ENCODE data around the gene RFTN1. TPM values are rescaled to one million over a fixed set of nuclear protein-coding genes. Genes with fewer than 3 reads are reported as not detected.

RFTN1 gene
- polyA plus RNA-seq, 1 donor from 2014 or later: 43.1 TPM

DNA sequence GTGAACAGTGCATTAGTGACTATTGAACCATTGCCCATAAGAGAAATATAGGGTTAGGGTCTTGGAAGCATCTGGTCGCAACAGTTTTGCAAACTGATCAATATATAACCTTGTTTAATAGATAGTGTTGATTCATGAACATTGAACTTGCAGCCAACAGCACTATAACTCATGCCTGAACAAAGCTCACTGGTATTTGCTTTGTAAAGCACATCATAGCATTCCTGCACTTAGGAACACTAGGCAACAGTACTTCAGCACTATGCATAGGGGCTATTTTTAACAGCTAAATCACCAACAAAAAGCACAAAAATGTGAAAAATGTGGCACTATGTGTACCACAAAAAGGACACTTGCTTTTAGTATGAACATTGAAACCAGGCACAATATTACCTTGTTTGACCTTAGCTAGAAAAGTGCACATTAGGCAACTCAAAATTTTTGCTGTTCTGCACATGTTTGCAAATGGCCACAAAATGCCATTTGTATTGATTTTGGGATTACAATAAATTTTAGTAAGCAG is 180.5 kb downstream of the RFTN1 start:
- Mint-ChIP-seq H3K9me3 (peaks cover 6 to 9% (median 7%) of the 10 kb centered on the region in 3 donors), H3K36me3 (peaks cover 32% of the 10 kb centered on the region), H3K4me3 (no peak overlapping the region), H3K27ac (peak overlapping the region in 1 of 3 donors; percentile 31), H3K4me1 (peaks cover 3 to 7% (median 5%) of the 10 kb centered on the region in 3 donors), H3K27me3 (no peaks in the 10 kb centered on the region)

DNA sequence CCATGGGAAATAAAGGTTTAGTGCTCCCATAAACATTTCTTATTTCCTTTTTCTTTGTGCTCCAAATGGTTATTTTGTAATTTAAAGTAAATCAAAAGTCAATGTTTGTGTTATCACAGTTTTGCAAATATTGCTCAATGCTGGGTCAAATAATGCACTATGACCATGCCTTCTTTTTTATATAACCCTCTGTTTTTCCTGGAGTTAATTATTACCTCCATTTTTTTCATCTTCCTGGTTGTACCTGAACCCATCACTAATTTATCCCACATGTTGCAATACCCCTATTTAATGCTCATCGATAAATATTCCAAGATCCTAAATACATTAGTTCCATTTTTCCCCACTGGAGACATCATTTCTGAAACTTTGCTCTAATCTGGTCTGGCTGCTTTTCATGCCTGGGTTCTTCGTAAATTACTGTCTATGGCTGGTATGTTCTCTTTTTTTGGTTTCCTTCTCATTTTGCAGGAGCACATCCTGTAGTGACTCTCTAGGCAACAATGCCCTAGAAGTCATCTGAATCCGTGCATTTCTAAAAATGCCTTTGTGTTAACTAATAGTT is 182.1 kb downstream of the RFTN1 start:
- Mint-ChIP-seq H3K4me1 (peaks cover 0 to 4% (median 2%) of the 10 kb centered on the region in 3 donors), H3K4me3 (no peak overlapping the region), H3K9me3 (peaks cover 6 to 9% (median 7%) of the 10 kb centered on the region in 3 donors), H3K36me3 (peaks cover 38% of the 10 kb centered on the region), H3K27ac (peak overlapping the region in 1 of 3 donors; percentile 2), H3K27me3 (no peaks in the 10 kb centered on the region)

DNA sequence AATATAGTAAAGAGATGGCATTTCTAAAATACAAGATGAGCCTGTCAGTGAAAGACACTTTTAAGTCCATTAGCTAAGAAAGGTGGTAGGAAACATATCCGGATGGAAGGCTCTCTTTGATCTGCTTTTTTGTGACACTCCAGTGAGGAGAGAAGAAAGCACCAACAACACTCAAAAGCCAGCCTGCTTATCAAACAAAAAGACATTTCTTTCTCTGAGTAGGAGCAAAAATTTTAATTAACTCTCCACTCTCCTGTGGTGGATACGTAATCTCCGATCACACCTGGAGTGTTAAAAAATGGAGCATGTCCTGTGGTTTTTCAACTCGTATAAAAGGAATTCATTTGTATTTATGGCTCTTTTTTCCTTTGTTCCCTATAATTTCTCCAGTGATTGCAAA is 183.1 kb downstream of the RFTN1 start:
- H3K27me3 Mint-ChIP-seq: no peaks in the 10 kb centered on the region
- no peak overlapping the region for H3K4me3 Mint-ChIP-seq
- peaks cover 33% of the 10 kb centered on the region for H3K36me3 Mint-ChIP-seq
- H3K4me1 Mint-ChIP-seq: peaks cover 0 to 4% (median 2%) of the 10 kb centered on the region in 3 donors
- H3K27ac Mint-ChIP-seq: no peak overlapping the region
- H3K9me3 Mint-ChIP-seq: peaks cover 6 to 9% (median 7%) of the 10 kb centered on the region in 3 donors

DNA sequence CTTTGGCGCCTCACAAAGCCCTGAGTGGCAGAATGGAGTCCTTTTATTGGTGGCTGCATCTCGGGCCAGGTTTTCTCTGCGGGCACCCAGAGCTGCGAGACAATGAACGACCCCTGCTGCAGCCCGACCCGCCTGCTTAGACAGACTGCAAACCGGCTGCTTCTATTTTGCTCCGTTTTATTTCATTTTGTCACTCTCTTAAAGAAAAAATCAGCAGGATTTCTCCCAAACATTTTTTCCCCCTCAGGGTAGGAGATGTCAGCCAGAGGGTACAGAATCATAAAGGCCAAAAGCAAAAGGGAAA is 183.7 kb downstream of the RFTN1 start:
- peaks cover 0 to 4% (median 3%) of the 10 kb centered on the region in 3 donors for H3K4me1 Mint-ChIP-seq
- H3K27me3 Mint-ChIP-seq: no peaks in the 10 kb centered on the region
- H3K36me3 Mint-ChIP-seq: peaks cover 30% of the 10 kb centered on the region
- H3K27ac Mint-ChIP-seq: no peak overlapping the region
- peaks cover 6 to 9% (median 7%) of the 10 kb centered on the region in 3 donors for H3K9me3 Mint-ChIP-seq
- H3K4me3 Mint-ChIP-seq: no peak overlapping the region

DNA sequence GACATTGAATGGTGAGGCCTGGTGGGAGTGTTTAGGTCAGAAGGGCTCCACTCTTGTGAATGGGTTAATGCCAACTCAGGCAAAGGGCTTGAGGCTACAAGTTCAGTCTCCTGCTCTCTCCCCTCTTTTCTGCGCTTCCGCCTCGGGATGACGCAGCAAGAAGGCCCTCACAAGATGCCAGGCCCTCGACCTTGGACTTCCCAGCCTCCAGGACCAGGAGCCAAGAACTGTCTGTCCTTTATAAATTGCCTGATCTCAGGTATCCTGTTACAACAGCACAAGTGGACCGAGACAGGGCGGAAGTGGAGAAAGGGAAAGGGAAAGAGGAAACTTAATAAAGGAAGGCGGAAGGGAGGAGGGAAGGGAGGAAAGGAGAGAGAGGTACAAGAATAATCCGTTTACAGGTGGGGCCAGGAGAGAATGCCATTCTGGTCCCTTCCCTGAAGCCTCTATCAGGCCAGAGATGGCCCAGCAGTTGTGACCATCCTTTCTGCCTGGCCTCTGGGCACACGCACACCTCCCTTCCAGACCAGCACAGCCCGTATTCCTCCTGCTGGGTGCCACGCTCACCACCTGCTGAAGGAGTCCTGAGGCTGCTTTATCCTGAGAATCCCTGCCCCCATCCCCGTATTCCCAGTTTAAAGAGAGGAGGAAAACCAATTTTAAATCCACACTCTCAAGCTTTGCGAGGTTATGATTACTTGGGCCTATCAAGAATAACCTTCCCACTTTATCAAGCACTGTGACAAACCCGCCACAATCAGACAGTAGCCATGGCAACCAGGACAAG is 184.3 kb downstream of the RFTN1 start:
- Mint-ChIP-seq H3K9me3 (peaks cover 6 to 9% (median 7%) of the 10 kb centered on the region in 3 donors), H3K27me3 (no peaks in the 10 kb centered on the region)

DNA sequence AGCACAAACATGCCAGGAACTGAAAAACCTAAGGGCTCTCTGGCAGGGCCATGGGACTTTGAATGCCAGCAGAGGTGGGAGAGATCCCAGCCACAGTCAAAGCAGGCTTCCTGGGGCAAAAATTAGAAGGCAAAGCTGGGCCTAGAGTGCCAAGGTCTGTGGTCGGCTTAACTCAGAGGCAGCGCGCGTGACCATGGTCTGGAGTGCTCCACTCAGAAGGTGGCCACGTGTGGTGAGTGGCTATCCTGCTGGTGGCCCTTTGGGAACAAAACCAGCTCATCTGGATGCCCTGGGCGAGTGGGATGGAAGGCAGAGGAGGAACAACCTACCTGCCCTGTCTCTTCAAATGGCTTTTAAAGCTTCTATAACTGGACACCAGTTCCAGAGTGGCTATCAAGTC is 185.4 kb downstream of the RFTN1 start:
- no peaks in the 10 kb centered on the region for H3K27me3 Mint-ChIP-seq
- peaks cover 0 to 3% (median 0%) of the 10 kb centered on the region in 3 donors for H3K4me1 Mint-ChIP-seq
- peaks cover 6 to 9% (median 7%) of the 10 kb centered on the region in 3 donors for H3K9me3 Mint-ChIP-seq
- no peak overlapping the region for H3K27ac Mint-ChIP-seq
- no peak overlapping the region for H3K4me3 Mint-ChIP-seq
- peaks cover 26% of the 10 kb centered on the region for H3K36me3 Mint-ChIP-seq

More for the DNA sequence above, 184.3 kb downstream of the RFTN1 start:
- peaks cover 27% of the 10 kb centered on the region for H3K36me3 Mint-ChIP-seq
- H3K4me1 Mint-ChIP-seq: peaks cover 0 to 3% (median 0%) of the 10 kb centered on the region in 3 donors
- H3K27ac Mint-ChIP-seq: no peak overlapping the region
- H3K4me3 Mint-ChIP-seq: peak overlapping the region in 2 of 4 donors; percentile 17 to 18

DNA sequence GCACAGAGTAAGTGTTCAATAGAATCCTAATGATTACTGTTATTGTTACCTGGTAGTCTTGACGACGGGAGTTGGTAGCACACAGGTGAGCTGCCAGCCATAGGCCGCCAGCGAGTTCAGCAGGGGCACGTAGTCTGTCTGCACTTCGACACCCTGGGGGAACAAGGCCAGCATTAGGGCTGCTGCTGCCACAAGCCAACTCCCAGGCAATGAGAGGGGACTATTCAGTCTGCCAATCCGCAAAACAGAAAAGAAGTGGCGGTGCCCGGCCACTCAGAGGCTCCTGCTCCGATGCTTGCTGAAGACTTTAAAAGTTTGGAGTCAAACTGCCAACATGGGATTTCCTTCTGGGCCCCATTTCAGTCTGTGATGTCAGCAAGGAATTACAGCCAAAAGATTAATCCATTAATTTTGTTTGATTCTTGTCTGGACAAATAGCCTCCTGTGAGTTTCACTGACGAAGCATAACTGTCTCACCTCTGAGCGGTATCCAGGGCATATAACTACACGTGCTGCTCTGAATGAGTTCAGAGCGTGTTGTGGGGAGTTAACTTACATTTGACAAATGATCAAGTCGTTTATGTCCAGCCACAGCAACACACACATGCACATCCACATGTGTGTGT is 186.7 kb downstream of the RFTN1 start:
- peaks cover 17% of the 10 kb centered on the region for H3K36me3 Mint-ChIP-seq
- no peak overlapping the region for H3K4me3 Mint-ChIP-seq
- H3K4me1 Mint-ChIP-seq: peaks cover 0 to 3% (median 0%) of the 10 kb centered on the region in 3 donors
- H3K27ac Mint-ChIP-seq: no peak overlapping the region
- H3K9me3 Mint-ChIP-seq: peaks cover 0 to 9% (median 3%) of the 10 kb centered on the region in 3 donors
- no peaks in the 10 kb centered on the region for H3K27me3 Mint-ChIP-seq

DNA sequence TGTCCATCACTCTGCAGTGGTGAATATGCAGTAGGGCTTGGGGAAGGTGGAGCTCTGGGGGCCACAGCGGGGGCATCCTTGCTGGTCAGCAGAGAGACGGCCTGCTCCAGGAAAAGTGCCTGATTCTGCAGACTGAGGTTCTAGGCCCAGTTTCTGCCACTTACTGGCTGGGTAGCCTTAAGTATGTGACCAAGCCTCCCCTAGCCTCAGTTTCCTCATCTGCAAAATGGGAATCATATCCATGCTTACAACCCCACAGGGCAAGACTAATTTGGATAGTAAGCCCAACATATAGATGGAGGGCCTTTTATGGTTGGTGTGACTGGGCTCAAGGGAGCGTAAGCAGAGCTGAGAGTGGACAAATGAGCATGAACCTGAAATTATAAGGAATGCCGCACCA is 187.6 kb downstream of the RFTN1 start:
- H3K36me3 Mint-ChIP-seq: peaks cover 12% of the 10 kb centered on the region
- peaks cover 0 to 1% (median 0%) of the 10 kb centered on the region in 3 donors for H3K4me1 Mint-ChIP-seq
- H3K27me3 Mint-ChIP-seq: no peaks in the 10 kb centered on the region
- peak overlapping the region in 1 of 3 donors; percentile 53 for H3K27ac Mint-ChIP-seq
- H3K4me3 Mint-ChIP-seq: no peak overlapping the region
- peaks cover 0 to 3% (median 0%) of the 10 kb centered on the region in 3 donors for H3K9me3 Mint-ChIP-seq

DNA sequence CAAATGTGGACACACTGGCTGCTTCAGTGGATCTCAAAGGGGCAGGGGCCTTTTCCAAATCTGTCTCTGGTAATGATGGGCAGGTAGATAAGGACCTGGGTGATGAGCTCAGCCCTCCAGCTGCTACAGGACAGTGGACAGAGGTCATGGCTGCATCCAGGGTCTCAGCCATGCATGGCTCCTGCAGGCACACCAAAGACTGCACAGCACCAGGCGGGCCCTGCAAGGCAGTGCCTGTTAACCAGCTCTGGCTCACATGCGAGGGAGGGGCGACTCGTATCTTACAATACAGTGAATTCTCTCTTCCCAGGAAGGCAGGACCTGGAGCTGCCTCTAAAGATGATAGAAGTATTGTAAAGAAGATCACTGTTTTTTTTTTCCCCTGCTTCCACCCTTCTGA is 189.8 kb downstream of the RFTN1 start:
- Mint-ChIP-seq H3K36me3 (peaks cover 11% of the 10 kb centered on the region), H3K27ac (peak overlapping the region in 1 of 3 donors; percentile 59), H3K4me3 (no peak overlapping the region), H3K4me1 (peaks cover 0 to 3% (median 0%) of the 10 kb centered on the region in 3 donors), H3K27me3 (no peaks in the 10 kb centered on the region), H3K9me3 (no peaks in the 10 kb centered on the region)

DNA sequence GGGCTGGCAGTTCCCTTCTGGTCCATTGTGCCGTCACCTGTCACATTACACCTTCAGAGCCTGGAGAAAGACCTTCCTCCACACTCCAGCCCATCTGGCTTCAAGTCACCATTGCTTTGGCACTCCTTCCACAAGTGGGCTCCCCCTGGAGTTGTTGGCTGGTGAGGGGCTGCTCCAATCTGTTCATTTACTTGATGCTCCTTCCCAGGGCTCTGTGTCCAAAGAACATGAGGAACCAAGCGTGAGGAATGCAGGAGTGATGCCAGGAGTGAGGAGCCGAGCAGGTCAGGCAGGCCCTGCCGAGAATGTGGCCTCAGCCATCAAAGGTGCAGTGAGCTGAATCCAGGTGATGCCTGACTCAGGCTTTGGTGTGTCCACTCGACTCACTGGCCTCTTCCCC is 191.3 kb downstream of the RFTN1 start:
- Mint-ChIP-seq H3K9me3 (no peaks in the 10 kb centered on the region), H3K27me3 (no peaks in the 10 kb centered on the region), H3K4me3 (peak overlapping the region in 1 of 4 donors; percentile 33), H3K4me1 (peaks cover 0 to 3% (median 0%) of the 10 kb centered on the region in 3 donors), H3K36me3 (peaks cover 8% of the 10 kb centered on the region), H3K27ac (no peak overlapping the region)

DNA sequence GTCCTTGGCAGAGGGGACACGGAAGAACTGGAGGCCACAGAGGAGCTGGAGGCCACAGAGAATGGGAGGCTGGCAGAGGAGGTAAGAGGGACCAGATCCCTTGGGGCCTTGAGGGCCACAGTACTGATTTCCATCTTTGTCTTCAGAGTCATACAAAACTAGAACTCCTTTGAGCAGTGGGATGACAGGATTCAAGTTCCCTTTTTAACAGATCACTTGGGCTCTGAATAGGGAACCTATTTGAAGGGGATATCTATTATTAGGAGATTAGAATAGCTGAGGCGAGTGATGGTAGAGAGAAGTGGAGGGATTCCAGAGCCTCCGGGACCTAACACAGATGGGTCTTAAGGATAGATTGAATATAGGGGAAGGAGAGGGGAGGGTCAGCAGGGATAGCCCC is 192.8 kb downstream of the RFTN1 start:
- Mint-ChIP-seq H3K9me3 (no peaks in the 10 kb centered on the region), H3K27me3 (no peaks in the 10 kb centered on the region), H3K4me1 (peaks cover 0 to 3% (median 0%) of the 10 kb centered on the region in 3 donors), H3K4me3 (no peak overlapping the region), H3K36me3 (peaks cover 5% of the 10 kb centered on the region), H3K27ac (peak overlapping the region in 1 of 3 donors; percentile 1)

DNA sequence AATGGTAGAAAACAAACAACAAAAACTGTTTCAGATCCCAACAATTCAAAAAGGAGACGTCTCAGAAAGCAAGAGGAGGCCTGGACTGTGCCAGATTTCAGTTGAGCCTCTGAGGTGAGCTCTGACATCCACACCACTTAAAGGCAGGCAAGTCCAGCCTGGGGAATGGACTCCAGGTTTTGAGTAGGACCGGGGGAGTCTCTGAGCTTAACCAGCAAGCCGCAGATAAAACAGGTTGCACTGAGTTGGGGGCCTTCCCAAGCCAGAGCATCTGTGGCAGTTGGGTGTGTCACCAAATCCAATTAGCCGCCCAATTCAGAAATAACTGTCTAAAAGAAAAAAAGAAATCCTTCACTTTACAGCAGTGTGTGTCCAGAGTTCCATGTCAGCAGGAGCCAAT is 193.8 kb downstream of the RFTN1 start:
- Mint-ChIP-seq H3K4me3 (no peak overlapping the region), H3K27ac (no peak overlapping the region), H3K9me3 (no peaks in the 10 kb centered on the region), H3K36me3 (peaks cover 5% of the 10 kb centered on the region), H3K4me1 (peaks cover 0 to 1% (median 0%) of the 10 kb centered on the region in 3 donors), H3K27me3 (no peaks in the 10 kb centered on the region)

DNA sequence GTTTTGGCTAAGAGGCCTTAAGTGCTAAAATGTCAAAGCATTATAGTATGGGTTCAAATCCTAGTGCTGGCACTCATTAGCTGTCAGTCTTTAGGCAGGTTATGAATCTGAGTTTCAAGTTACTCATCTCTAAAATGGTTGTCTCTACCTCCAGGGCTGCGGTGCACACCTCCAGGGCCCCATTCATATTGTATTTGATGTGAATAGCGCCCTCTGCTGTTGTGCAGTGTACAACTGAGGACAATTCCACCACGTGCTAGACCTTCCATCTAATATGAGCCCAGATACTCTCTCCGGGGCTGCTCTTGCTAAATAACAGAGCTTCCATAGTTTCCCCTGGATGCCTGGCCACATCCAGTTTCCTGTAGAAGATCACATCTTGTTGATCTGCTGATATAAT is 194.2 kb downstream of the RFTN1 start:
- H3K27me3 Mint-ChIP-seq: no peaks in the 10 kb centered on the region
- no peaks in the 10 kb centered on the region for H3K9me3 Mint-ChIP-seq
- peaks cover 5% of the 10 kb centered on the region for H3K36me3 Mint-ChIP-seq
- no peak overlapping the region for H3K27ac Mint-ChIP-seq
- peaks cover 0 to 1% (median 0%) of the 10 kb centered on the region in 3 donors for H3K4me1 Mint-ChIP-seq
- H3K4me3 Mint-ChIP-seq: no peak overlapping the region

DNA sequence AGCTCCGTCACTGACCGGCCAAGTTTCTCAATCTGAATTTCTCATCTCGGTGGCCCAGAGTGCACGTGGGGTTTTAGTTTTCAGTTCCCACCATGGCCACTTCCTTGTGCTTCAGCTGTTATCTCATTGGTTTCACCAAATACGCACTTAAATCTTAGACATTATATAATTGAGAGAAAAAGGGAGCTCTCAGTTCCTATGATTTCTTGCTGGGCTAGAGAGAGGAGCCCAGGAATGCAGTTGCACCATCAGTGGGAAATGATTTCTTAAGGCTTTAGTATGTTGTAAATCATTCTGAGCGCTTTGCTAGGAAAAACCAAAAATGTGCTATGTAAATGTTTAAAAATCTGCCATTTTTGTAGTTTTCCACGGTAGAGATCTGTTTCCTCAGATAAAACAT is 195.3 kb downstream of the RFTN1 start:
- H3K27ac Mint-ChIP-seq: no peak overlapping the region
- peaks cover 0 to 1% (median 0%) of the 10 kb centered on the region in 3 donors for H3K4me1 Mint-ChIP-seq
- H3K27me3 Mint-ChIP-seq: no peaks in the 10 kb centered on the region
- H3K36me3 Mint-ChIP-seq: peaks cover 4% of the 10 kb centered on the region
- H3K4me3 Mint-ChIP-seq: no peak overlapping the region
- H3K9me3 Mint-ChIP-seq: no peaks in the 10 kb centered on the region

DNA sequence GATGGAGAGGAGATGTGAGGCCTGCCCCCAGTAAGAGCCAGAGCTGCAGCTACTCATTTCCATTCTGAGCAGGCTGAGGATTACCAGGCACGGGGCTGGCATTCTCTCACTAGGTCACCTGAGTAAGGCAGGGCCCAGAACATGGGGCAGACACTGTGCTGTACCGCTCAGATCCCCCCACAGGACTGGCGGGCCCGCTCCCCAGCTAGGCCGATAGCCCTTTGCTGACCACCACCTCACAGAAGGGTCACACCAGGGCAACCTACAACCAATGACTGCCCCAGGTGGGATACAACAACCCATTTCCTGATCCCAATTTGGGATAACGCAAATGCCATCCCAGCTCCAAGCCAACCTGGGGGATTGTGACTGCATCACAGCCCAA is 195.9 kb downstream of the RFTN1 start:
- Mint-ChIP-seq H3K27me3 (no peaks in the 10 kb centered on the region), H3K4me3 (no peak overlapping the region), H3K9me3 (no peaks in the 10 kb centered on the region), H3K27ac (peak overlapping the region in 1 of 3 donors; percentile 46), H3K4me1 (peaks cover 0 to 1% (median 1%) of the 10 kb centered on the region in 3 donors), H3K36me3 (peaks cover 4% of the 10 kb centered on the region)
